Stimulated activated CD8-positive, alpha-beta memory T cell treated with anti-CD3 and anti-CD28 coated beads, Interleukin-15, amount 100 ng/mL, for 1 hour (primary cell): ENCODE measurements around the gene IDUA.

ENCODE experiments used
- DNase-seq: peaks from one replicate; pipeline ENCODE4 v3.0.0-alpha.2; 2020; ENCODE audit warnings: low read depth

IDUA gene

DNA sequence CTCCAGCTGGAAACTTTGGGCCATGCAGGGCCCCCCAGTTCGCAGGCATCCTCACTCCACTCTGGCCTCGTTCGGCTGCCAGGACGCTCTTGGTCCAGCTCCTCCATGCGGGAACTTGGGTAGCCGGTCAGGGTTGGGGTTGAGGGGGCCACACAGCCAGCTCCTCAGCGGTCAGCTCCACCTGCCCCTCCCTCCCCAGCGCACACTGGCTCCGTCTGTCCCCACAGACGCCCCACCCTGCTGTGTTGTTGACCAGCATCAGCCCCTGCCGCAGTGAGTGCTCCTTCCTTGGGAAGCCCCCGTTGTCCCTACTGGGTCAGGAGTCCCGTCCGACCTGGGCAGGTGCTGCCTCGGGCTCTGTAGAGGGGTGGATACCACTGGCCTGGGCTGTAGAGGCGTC lies 30.4 kb downstream of the IDUA start:
- DNase-seq: no peak

GRCh38 chr4:1017706-1018105 lies 30.9 kb downstream of the IDUA start:
- no peak for DNase-seq

DNA sequence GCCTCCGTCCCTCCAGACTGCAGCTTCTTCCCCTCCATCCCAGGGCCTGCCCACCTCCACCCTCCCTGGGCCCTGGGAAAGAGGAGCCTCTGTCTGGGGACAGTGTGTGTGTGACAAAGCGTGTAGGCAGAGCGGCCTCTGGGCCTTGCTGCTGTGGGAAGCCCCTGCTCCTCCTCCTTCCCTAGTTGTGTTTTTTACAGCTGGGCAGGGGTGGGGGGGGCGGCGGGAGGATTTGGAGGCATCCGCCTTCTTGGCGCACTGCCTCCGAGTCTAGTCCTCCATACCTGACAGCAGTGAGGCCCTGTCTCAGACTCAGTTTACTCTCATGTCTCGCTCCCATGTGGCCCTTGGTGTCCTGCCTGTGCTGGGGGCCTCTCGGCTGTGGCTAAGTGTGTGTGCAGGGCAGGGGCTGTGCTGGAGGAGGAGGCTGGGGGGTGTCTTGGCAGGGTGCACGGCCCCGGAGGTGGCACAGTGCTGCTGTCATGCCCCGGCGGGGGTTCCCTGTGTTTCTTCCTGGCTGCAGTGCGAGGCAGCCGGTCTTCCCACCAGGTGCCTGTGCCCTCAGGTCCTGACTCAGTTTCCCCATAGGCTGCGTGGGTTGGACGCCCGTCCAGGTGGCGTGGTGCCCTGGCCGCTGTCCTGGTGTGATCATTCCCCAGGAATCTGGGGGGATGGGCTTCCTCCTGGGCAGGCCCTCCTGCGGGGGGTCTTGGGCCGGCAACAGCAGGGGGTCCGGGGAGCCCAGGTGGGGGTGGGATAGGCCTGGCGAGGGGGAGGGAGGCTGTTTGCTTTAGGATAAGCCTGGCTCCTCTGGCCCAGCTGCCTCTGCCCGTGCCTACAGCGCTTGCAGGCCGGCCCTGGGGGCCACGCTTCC lies 31.5 kb downstream of the IDUA start:
- no peak for DNase-seq

DNA sequence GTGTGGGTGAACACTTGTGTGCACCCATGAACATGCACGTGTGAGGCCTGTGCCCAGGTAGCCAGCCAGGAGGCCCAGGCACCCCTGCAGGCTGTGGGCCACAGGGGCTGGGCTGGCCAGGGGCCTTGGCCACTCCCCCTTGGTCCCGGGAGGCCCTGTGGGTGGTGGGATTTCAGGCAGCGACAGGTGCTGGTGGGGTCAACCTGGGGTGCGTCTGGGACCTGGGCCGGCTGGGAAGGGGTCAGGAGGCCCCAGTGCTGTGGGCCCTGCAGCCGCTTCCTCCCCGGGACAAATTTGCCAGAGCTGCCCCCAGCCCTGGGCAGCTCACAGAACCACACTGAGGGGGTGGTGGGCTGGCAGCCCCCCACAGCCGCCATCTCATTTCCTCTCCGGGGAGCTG lies 32.5 kb downstream of the IDUA start:
- DNase-seq: no peak

- no peak for DNase-seq
Measured at GRCh38 chr4:1019729-1020470, 33.1 kb downstream of the IDUA start.

GRCh38 chr4:1021386-1022050 lies 34.7 kb downstream of the IDUA start:
- DNase-seq: no peak

DNA sequence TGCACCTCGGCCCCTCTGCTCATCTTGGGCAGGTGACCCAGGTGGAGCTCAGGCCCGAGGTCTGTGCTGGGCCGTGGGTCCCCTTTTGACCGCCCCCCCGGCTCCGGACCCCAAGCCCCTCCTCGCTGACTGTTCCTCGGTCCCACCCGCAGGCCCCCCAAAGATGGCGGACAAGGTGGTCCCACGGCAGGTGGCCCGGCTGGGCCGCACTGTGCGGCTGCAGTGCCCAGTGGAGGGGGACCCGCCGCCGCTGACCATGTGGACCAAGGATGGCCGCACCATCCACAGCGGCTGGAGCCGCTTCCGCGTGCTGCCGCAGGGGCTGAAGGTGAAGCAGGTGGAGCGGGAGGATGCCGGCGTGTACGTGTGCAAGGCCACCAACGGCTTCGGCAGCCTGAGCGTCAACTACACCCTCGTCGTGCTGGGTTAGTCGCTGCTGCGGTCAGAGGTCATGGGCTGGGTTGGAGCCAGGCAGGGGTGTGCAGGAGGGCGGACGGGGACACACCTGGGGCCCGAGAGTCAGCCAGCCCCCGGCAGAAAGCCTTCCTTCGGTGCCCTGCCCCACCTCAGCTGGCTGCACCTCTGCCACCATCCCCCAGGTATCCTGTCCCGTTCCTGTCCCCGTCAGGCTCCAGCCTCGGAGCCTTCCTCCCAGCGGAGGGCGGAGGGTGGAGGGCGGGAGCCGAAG lies 35.4 kb downstream of the IDUA start:
- DNase-seq: no peak

DNA sequence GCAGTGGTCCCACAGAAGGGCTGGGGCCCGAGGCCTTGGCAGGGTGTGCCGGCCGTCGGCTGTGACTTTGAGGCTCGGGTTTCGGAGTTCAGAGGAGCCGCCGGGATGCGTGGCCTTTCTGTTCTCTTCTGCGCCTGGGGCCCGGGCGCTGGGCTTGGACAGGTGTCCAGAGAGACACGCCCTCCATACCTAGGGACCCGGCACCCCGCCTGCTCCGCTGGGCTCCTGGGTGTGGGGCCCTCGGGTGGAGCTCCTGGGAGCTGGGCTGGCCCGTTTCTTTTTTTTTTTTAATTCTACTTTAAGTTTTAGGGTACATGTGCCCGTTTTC lies 35.9 kb downstream of the IDUA start:
- no peak for DNase-seq

GRCh38 chr4:1023075-1023640 lies 36.3 kb downstream of the IDUA start:
- DNase-seq: no peak

DNA sequence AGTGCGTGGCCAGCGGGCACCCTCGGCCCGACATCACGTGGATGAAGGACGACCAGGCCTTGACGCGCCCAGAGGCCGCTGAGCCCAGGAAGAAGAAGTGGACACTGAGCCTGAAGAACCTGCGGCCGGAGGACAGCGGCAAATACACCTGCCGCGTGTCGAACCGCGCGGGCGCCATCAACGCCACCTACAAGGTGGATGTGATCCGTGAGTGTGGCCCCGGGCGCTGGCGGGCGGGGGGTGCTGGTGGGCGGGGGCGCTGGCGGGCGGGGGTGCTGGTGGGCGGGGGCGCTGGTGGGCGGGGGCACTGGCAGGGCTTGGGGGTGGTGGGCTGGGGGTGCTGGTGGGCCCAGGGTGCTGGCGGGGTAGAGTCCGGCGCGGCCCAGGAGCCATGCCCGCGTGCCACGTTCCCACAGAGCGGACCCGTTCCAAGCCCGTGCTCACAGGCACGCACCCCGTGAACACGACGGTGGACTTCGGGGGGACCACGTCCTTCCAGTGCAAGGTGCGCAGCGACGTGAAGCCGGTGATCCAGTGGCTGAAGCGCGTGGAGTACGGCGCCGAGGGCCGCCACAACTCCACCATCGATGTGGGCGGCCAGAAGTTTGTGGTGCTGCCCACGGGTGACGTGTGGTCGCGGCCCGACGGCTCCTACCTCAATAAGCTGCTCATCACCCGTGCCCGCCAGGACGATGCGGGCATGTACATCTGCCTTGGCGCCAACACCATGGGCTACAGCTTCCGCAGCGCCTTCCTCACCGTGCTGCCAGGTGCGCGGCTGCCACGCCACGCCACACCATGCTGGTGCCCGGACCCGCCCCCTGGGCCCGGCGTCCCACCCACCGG lies 37.3 kb downstream of the IDUA start:
- DNase-seq: no peak

DNA sequence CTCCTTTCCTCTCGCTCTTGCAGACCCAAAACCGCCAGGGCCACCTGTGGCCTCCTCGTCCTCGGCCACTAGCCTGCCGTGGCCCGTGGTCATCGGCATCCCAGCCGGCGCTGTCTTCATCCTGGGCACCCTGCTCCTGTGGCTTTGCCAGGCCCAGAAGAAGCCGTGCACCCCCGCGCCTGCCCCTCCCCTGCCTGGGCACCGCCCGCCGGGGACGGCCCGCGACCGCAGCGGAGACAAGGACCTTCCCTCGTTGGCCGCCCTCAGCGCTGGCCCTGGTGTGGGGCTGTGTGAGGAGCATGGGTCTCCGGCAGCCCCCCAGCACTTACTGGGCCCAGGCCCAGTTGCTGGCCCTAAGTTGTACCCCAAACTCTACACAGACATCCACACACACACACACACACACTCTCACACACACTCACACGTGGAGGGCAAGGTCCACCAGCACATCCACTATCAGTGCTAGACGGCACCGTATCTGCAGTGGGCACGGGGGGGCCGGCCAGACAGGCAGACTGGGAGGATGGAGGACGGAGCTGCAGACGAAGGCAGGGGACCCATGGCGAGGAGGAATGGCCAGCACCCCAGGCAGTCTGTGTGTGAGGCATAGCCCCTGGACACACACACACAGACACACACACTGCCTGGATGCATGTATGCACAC lies 38.2 kb downstream of the IDUA start:
- DNase-seq: no peak

DNA sequence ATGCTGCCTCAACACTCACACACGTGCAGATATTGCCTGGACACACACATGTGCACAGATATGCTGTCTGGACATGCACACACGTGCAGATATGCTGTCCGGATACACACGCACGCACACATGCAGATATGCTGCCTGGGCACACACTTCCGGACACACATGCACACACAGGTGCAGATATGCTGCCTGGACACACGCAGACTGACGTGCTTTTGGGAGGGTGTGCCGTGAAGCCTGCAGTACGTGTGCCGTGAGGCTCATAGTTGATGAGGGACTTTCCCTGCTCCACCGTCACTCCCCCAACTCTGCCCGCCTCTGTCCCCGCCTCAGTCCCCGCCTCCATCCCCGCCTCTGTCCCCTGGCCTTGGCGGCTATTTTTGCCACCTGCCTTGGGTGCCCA lies 39.3 kb downstream of the IDUA start:
- no peak for DNase-seq

DNA sequence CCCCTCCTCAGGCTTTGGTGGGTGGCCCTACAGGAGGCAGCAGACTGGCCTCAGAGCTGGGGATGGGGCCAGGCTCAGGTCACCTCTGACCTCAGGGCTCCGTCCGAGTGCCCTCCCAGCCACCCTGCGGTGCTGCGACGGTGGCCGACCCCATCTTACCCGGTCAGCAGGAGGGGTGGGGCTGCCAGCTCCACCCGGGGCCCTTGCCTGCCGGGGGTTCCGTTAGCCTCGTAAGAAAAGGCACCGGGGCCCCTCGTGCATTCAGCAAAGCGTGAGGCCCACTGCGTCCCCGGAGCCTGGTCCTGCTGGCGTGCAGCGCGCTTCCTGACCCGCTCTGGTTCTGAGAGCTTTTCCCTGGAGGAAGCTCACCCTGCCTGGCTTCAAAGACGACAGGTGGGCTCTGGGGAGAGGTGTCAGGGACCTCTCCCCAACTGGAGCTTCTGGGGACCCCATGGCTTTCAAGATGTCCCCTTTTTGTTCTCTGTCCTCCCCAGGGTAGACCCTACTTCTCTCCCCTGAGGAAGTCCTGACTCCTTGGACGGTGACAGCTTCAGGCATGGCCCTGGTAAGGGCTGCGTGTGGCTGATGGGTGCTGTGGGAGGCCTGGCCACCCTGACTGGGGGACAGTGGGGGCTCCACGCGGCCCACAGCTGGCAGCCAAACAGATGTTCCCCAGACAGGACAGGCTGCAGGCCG lies 40.5 kb downstream of the IDUA start:
- DNase-seq: no peak

- no peak for DNase-seq
Measured at GRCh38 chr4:1027915-1028238, 41.0 kb downstream of the IDUA start.

DNA sequence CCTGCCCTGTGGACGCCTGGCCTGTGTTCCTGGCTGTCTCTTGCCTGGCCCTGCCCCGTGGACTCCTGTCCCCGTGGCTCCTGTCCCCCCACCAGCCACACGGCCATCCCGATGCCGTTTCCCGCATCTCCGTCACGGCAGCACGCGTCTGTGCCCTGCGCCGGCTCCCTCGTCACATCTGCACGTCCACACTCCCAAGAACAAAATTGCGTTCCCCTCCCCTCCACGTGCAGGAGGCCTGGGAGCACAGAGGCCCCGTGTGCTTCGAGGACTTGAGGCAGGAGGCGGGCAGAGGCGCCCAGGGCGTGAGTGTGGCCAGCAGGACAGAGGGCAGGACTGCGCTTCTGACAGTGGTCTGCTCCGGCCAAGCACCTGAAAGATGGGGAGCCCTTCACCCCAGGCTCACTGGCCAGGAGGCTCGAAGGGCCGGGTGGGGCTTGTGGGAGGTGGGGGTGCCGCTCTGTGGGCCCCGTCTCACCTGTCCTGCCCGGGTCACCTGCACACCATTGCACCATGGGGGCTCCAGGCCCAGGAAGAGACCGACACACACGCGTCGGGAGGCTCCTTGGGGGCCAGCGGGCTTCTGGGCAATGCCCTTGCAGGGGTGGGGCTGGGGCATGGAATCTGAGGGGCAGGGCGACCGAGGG lies 41.9 kb downstream of the IDUA start:
- no peak for DNase-seq

- DNase-seq: no peak
Measured at GRCh38 chr4:1029529-1029928, 42.7 kb downstream of the IDUA start.

DNA sequence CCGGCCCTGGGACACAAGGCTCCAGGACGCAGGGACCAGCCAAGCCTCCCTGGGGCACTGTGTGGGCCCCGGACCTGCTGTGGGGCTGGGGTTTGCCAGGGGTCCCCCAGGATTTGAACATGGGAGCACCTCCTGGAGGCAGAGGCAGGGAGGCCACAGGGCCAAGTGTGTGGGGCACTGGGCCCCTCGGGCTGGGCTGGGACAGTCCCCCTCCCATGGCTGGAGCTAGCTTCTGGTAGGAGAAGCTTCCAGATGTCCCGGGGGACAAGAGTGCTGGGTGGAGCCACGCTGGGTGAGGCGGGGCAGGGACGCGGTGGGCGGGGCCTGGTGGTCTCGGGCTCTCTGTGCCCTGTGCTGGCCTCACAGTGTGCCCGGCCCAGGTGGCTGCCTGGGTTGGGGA lies 43.2 kb downstream of the IDUA start:
- no peak for DNase-seq

DNA sequence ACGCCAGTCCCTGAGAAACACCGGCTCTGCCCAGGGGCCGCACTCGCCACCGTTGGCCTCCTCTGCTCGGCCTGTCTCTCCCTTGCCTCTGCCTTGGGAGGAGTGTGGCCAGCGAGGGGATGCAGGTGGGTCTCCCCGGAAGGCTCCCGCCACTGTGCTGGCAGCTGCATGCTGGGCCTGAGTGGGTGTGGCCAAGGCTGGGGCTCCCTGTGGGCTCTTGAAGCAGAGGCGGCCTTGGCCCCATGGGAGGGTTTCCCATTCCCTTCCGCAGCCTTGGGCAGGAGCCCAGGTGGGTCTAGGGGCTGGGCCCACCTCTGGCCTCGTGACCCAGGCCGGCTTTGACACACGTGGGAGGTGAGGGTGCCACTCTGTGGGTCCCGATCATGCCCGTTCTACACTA lies 43.7 kb downstream of the IDUA start:
- no peak for DNase-seq

GRCh38 chr4:1031346-1031745 lies 44.5 kb downstream of the IDUA start:
- DNase-seq: no peak
